ENCODE data around the gene RNF4.

DNA sequence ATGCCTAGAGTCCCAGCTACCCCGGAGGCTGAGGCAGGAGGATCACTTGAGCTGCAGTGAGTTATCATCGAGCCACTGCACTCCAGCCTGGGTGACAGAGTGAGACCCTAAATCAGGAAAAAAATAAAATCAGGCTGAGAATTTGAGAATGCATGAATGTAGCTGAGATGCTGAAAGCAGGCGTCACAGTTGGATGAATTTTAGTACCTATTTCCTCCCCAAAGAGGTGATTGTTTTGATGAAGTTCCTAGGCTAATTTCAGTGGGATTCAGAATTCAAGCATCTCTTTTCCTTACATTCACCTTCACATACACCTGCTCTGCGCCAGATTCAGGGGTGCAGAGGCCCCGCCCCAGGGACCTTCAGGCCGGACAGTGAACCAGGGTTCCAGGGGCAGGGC, 47.0 kb upstream of the RNF4 start:
- TF ChIP-seq, protein P1, sequence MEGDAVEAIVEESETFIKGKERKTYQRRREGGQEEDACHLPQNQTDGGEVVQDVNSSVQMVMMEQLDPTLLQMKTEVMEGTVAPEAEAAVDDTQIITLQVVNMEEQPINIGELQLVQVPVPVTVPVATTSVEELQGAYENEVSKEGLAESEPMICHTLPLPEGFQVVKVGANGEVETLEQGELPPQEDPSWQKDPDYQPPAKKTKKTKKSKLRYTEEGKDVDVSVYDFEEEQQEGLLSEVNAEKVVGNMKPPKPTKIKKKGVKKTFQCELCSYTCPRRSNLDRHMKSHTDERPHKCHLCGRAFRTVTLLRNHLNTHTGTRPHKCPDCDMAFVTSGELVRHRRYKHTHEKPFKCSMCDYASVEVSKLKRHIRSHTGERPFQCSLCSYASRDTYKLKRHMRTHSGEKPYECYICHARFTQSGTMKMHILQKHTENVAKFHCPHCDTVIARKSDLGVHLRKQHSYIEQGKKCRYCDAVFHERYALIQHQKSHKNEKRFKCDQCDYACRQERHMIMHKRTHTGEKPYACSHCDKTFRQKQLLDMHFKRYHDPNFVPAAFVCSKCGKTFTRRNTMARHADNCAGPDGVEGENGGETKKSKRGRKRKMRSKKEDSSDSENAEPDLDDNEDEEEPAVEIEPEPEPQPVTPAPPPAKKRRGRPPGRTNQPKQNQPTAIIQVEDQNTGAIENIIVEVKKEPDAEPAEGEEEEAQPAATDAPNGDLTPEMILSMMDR (IDR thresholded peaks at IDR 0.05): no peak
- TF ChIP-seq POLR2A (IDR thresholded peaks at IDR 0.05): no peak

Measured in body of pancreas (tissue), 4 donors.